ENCODE data around the gene P2RX1. TPM values are rescaled to one million over a fixed set of nuclear protein-coding genes. Genes with fewer than 3 reads are reported as not detected.

P2RX1 gene
- total and polyA plus RNA-seq, 4 experiments from 2014 or later, result not detected

- H3K27ac ChIP-seq (ENCODE audit: low read depth, low read length), result no peak overlapping the region
- no peaks in the 10 kb centered on the region for H3K9me3 ChIP-seq (ENCODE audit: control insufficient read depth in 1 of 2, low read length in 2 of 2)
- H3K4me3 Mint-ChIP-seq, result no peak overlapping the region
- peak in 1 of 5 donors; percentile 24 for DNase-seq
- no peaks in the 10 kb centered on the region for H3K9me3 Mint-ChIP-seq
- H3K36me3 ChIP-seq (ENCODE audit: insufficient read depth, low read length), result no peaks in the 10 kb centered on the region
- peaks cover 0 to 4% of the 10 kb centered on the region in 2 donors for H3K36me3 Mint-ChIP-seq
- peaks cover 29% of the 10 kb centered on the region for H3K4me1 ChIP-seq (ENCODE audit: insufficient read depth, low read length)
- H3K27me3 ChIP-seq (ENCODE audit: insufficient read depth, low read length), result no peaks in the 10 kb centered on the region
- CTCF ChIA-PET (ENCODE audit: partially characterized antibody), result no interaction called here
- peaks cover 11 to 42% (median 27%) of the 10 kb centered on the region in 4 donors for H3K4me1 Mint-ChIP-seq
- peak overlapping the region in 4 of 7 donors; percentile 10 to 87 (median 49) for H3K27ac Mint-ChIP-seq
- intact Hi-C loops (cut with micrococcal nuclease), result loop anchor here (10.0 kb wide), 1 partner anchor 156 kb away; no protein-coding TSS in a partner anchor
- no peaks in the 10 kb centered on the region for H3K27me3 Mint-ChIP-seq
- no peak overlapping the region for H3K4me3 ChIP-seq (ENCODE audit: low read length in 2 of 2)
- POLR2A ChIA-PET (ENCODE audit: partially characterized antibody), result no interaction called here
Measured at GRCh38 chr17:3918372-3919122, 2.3 kb upstream of the P2RX1 start.

- ChIA-PET CTCF (ENCODE audit: partially characterized antibody) (interaction anchor here (0.9 to 1.9 kb wide), 2 partner anchors 10 to 85 kb away, joined by 3 to 7 read pairs; no protein-coding TSS in a partner anchor), POLR2A (ENCODE audit: partially characterized antibody) (no interaction called here)
- no peaks in the 10 kb centered on the region for H3K27me3 Mint-ChIP-seq
- H3K4me3 ChIP-seq (ENCODE audit: low read length in 2 of 2), result no peak overlapping the region
- no peaks in the 10 kb centered on the region for H3K9me3 ChIP-seq (ENCODE audit: control insufficient read depth in 1 of 2, low read length in 2 of 2)
- peaks cover 10 to 45% (median 28%) of the 10 kb centered on the region in 4 donors for H3K4me1 Mint-ChIP-seq
- DNase-seq, result peak in 1 of 5 donors; percentile 31
- H3K36me3 Mint-ChIP-seq, result no peaks in the 10 kb centered on the region
- peaks cover 31% of the 10 kb centered on the region for H3K4me1 ChIP-seq (ENCODE audit: insufficient read depth, low read length)
- no peaks in the 10 kb centered on the region for H3K27me3 ChIP-seq (ENCODE audit: insufficient read depth, low read length)
- no peak overlapping the region for H3K4me3 Mint-ChIP-seq
- H3K36me3 ChIP-seq (ENCODE audit: insufficient read depth, low read length), result no peaks in the 10 kb centered on the region
- intact Hi-C loops (cut with micrococcal nuclease), result loop anchor here (10.0 kb wide), 1 partner anchor 157 kb away; no protein-coding TSS in a partner anchor
- H3K27ac ChIP-seq (ENCODE audit: low read depth, low read length), result no peak overlapping the region
- peak overlapping the region in 2 of 7 donors; percentile 35 to 80 for H3K27ac Mint-ChIP-seq
- H3K9me3 Mint-ChIP-seq, result no peaks in the 10 kb centered on the region
Measured at GRCh38 chr17:3917391-3917931, 1.2 kb upstream of the P2RX1 start.

GRCh38 chr17:3916825-3917224 lies 560 bp upstream of the P2RX1 start:
- CTCF ChIA-PET (ENCODE audit: partially characterized antibody), result interaction anchor here (0.7 to 6.4 kb wide), 7 partner anchors 9 to 179 kb away, joined by 3 to 138 read pairs (median 4); no protein-coding TSS in a partner anchor
- Mint-ChIP-seq H3K4me3 (peak overlapping the region in 4 of 8 donors; percentile 21 to 59 (median 34)), H3K36me3 (no peaks in the 10 kb centered on the region), H3K4me1 (peaks cover 10 to 47% (median 28%) of the 10 kb centered on the region in 4 donors), H3K27ac (peak overlapping the region in 5 of 7 donors; percentile 21 to 59 (median 41)), H3K9me3 (no peaks in the 10 kb centered on the region), H3K27me3 (no peaks in the 10 kb centered on the region)
- POLR2A ChIA-PET (ENCODE audit: partially characterized antibody), result interaction anchor here (1.6 kb wide), 1 partner anchor 48 kb away, joined by 7 read pairs; no protein-coding TSS in a partner anchor
- Histone ChIP-seq H3K27ac (ENCODE audit: low read depth, low read length) (no peak overlapping the region), H3K4me3 (ENCODE audit: low read length in 2 of 2) (no peak overlapping the region), H3K9me3 (ENCODE audit: control insufficient read depth in 1 of 2, low read length in 2 of 2) (no peaks in the 10 kb centered on the region), H3K27me3 (ENCODE audit: insufficient read depth, low read length) (no peaks in the 10 kb centered on the region), H3K4me1 (ENCODE audit: insufficient read depth, low read length) (peaks cover 33% of the 10 kb centered on the region), H3K36me3 (ENCODE audit: insufficient read depth, low read length) (no peaks in the 10 kb centered on the region)
- peak in 1 of 5 donors; percentile 17 for DNase-seq
- intact Hi-C loops (cut with micrococcal nuclease), result loop anchor here (10.0 kb wide), 1 partner anchor 158 kb away; no protein-coding TSS in a partner anchor

- peak overlapping the region in 4 of 7 donors; percentile 67 to 86 (median 80) for H3K27ac Mint-ChIP-seq
- H3K9me3 ChIP-seq (ENCODE audit: control insufficient read depth in 1 of 2, low read length in 2 of 2), result no peaks in the 10 kb centered on the region
- no peaks in the 10 kb centered on the region for H3K9me3 Mint-ChIP-seq
- ChIA-PET POLR2A (ENCODE audit: partially characterized antibody) (interaction anchor here (1.6 kb wide), 1 partner anchor 49 kb away, joined by 7 read pairs; no protein-coding TSS in a partner anchor), CTCF (ENCODE audit: partially characterized antibody) (interaction anchor here (0.8 to 6.4 kb wide), 7 partner anchors 47 to 160 kb away, joined by 3 to 138 read pairs (median 14); no protein-coding TSS in a partner anchor)
- H3K36me3 ChIP-seq (ENCODE audit: insufficient read depth, low read length), result no peaks in the 10 kb centered on the region
- peak in 1 of 5 donors; percentile 3 for DNase-seq
- H3K27me3 Mint-ChIP-seq, result no peaks in the 10 kb centered on the region
- intact Hi-C loops (cut with micrococcal nuclease), result loop anchor here (2.0 to 10.0 kb wide), 2 partner anchors 49 to 159 kb away; partner anchors contain the start of gene ATP2A3
- H3K27me3 ChIP-seq (ENCODE audit: insufficient read depth, low read length), result no peaks in the 10 kb centered on the region
- no peak overlapping the region for H3K27ac ChIP-seq (ENCODE audit: low read depth, low read length)
- peaks cover 15 to 56% (median 37%) of the 10 kb centered on the region in 4 donors for H3K4me1 Mint-ChIP-seq
- peak overlapping the region in 1 of 8 donors; percentile 13 for H3K4me3 Mint-ChIP-seq
- no peaks in the 10 kb centered on the region for H3K36me3 Mint-ChIP-seq
- no peak overlapping the region for H3K4me3 ChIP-seq (ENCODE audit: low read length in 2 of 2)
- peaks cover 43% of the 10 kb centered on the region for H3K4me1 ChIP-seq (ENCODE audit: insufficient read depth, low read length)
Measured at GRCh38 chr17:3915581-3915994, 677 bp downstream of the P2RX1 start.

GRCh38 chr17:3914312-3914670 lies 2.0 kb downstream of the P2RX1 start:
- no peaks in the 10 kb centered on the region for H3K27me3 ChIP-seq (ENCODE audit: insufficient read depth, low read length)
- H3K36me3 ChIP-seq (ENCODE audit: insufficient read depth, low read length), result no peaks in the 10 kb centered on the region
- no peaks in the 10 kb centered on the region for H3K9me3 ChIP-seq (ENCODE audit: control insufficient read depth in 1 of 2, low read length in 2 of 2)
- Mint-ChIP-seq H3K27ac (peak overlapping the region in 6 of 7 donors; percentile 2 to 88 (median 80)), H3K4me3 (peak overlapping the region in 1 of 8 donors; percentile 40), H3K36me3 (no peaks in the 10 kb centered on the region), H3K9me3 (no peaks in the 10 kb centered on the region), H3K4me1 (peaks cover 15 to 62% (median 40%) of the 10 kb centered on the region in 4 donors), H3K27me3 (no peaks in the 10 kb centered on the region)
- H3K4me1 ChIP-seq (ENCODE audit: insufficient read depth, low read length), result peaks cover 46% of the 10 kb centered on the region
- peak in 1 of 5 donors; percentile 25 for DNase-seq
- CTCF ChIA-PET (ENCODE audit: partially characterized antibody), result interaction anchor here (0.6 to 6.4 kb wide), 38 partner anchors 9 to 214 kb away, joined by 3 to 138 read pairs (median 6); partner anchors contain the start of gene ATP2A3
- no peak overlapping the region for H3K4me3 ChIP-seq (ENCODE audit: low read length in 2 of 2)
- intact Hi-C loops (cut with micrococcal nuclease), result loop anchor here (1.0 to 10.0 kb wide), 4 partner anchors 51 to 161 kb away; partner anchors contain the start of gene ATP2A3
- POLR2A ChIA-PET (ENCODE audit: partially characterized antibody), result interaction anchor here (0.6 to 3.7 kb wide), 5 partner anchors 50 to 1837 kb away, joined by 3 to 22 read pairs (median 4); partner anchors contain the start of gene ATP2A3
- H3K27ac ChIP-seq (ENCODE audit: low read depth, low read length), result no peak overlapping the region

GRCh38 chr17:3913531-3914311 lies 2.5 kb downstream of the P2RX1 start:
- POLR2A ChIA-PET (ENCODE audit: partially characterized antibody), result interaction anchor here (0.6 to 3.7 kb wide), 6 partner anchors 51 to 230 kb away, joined by 3 to 22 read pairs (median 4); partner anchors contain the start of gene ATP2A3
- Mint-ChIP-seq H3K4me1 (peaks cover 15 to 62% (median 39%) of the 10 kb centered on the region in 4 donors), H3K27ac (peak overlapping the region; percentile 64 to 88 (median 77)), H3K36me3 (no peaks in the 10 kb centered on the region), H3K27me3 (no peaks in the 10 kb centered on the region), H3K9me3 (no peaks in the 10 kb centered on the region), H3K4me3 (peak overlapping the region in 3 of 8 donors; percentile 10 to 40 (median 29))
- DNase-seq, result peak; percentile 70 to 81 (median 74)
- Histone ChIP-seq H3K27ac (ENCODE audit: low read depth, low read length) (no peak overlapping the region), H3K4me1 (ENCODE audit: insufficient read depth, low read length) (peaks cover 46% of the 10 kb centered on the region), H3K27me3 (ENCODE audit: insufficient read depth, low read length) (no peaks in the 10 kb centered on the region), H3K4me3 (ENCODE audit: low read length in 2 of 2) (no peak overlapping the region), H3K9me3 (ENCODE audit: control insufficient read depth in 1 of 2, low read length in 2 of 2) (no peaks in the 10 kb centered on the region), H3K36me3 (ENCODE audit: insufficient read depth, low read length) (no peaks in the 10 kb centered on the region)
- CTCF ChIA-PET (ENCODE audit: partially characterized antibody), result interaction anchor here (0.6 to 6.4 kb wide), 43 partner anchors 8 to 499 kb away, joined by 3 to 138 read pairs (median 5); partner anchors contain the start of gene ATP2A3
- intact Hi-C loops (cut with micrococcal nuclease), result loop anchor here (1.0 to 10.0 kb wide), 5 partner anchors 51 to 176 kb away; partner anchors contain the start of gene ATP2A3

All from CD4-positive, alpha-beta memory T cell (primary cell).